NCI-H128 (cell line): ENCODE results near the gene CHODL.

Source experiments
- DNase-seq: peaks from one replicate; lab custom pipeline; 2025; ENCODE audit not compliant: unreplicated experiment; lab: John Stamatoyannopoulos, UW

Gene CHODL

DNA sequence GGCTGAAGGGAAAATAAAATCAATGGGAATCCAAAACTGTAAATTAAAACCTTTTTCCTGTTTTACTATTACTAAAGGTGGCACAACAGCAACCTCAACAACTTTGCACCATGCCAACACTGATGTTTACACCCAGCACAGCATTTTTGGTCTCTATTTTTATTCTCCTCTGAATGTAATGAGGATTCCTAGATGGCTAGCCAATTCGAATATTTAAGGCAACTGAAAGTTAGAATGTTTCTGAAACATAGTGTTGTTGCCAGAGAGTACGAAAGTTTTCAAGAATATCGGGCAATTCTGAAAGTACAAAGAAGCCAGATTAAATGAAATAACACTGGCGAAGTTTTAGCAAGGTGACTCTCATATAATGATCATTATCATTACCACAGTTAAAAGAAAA, 40.7 kb downstream of the CHODL start:
- DNase-seq = no peak

DNA sequence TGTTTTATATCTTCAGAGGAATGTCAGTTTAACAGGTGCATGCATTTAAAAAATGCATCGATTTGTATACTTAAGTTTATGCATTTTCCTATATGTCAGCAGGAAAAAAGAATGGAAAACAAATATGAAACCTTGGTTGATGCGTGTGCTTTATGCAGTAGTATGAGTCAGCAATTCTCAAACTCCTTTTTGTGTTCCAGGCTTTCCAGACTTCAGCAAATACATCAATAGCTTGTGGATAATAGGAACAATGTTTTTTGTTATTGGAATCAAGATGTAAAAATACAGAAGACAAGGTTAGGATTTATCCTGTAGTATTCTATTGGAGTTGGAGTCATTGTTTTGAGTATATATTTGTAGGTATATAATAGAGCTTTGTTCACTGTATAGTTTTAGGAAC, 45.2 kb downstream of the CHODL start:
- no peak for DNase-seq

DNA sequence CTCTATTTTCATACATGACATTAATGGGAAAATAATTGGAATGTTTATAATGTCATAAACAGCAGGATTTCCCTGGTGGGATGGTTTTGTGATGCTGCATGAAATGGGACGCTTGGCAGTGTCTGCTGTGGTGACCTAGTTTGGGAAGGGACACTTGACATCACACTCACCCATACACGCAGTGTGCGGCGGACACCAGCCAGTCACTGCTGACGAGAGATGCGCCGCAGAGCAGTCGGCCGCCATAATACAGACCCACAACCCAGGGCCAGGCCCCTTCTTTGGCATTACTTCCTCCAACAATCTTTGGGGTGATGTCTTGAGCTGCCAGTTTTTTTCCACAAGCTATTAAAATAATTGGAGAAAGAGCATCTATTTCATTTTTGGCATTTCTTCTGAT, 49.5 kb downstream of the CHODL start:
- DNase-seq = no peak

DNA sequence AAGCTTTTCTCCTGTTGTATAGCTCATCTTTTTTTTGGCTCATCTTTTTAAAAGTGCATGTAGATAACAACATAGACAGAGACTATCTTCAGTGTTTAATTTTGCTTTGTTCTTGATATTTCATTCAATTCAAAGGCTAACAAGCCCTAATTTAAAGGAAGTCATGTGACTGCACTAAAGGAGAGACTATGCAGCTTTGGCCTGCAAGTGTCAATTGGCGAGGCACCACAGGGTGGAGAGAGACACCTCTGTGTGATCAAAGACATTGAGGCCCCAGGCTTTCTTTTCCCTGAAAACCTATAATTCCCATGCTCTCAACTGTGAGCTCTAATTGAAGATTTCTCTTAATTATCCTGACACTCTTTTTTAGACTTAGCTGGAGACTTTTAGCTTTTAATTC, 53.6 kb downstream of the CHODL start:
- no peak for DNase-seq
